Brain microvascular endothelial cell (primary cell): Measurements from ENCODE around the gene GEMIN8.

Source experiments
- DNase-seq: peaks from one replicate; pipeline ENCODE4 v3.0.0-alpha.2; 2020
- H3K27ac ChIP-seq: fragments of 250-450 bp; sonication (Bioruptor Pico); 2 replicates; pipeline ENCODE4 v1.5.1; 2020; ENCODE audit warnings: mild to moderate bottlenecking, moderate library complexity
- H3K27me3 ChIP-seq: fragments of 250-450 bp; sonication (Bioruptor Pico); replicated peaks from 2 replicates; pipeline ENCODE4 v1.5.1; 2020; ENCODE audit warnings: mild to moderate bottlenecking
- H3K36me3 ChIP-seq: fragments of 250-450 bp; sonication (Bioruptor Pico); replicated peaks from 2 replicates; pipeline ENCODE4 v1.5.1; 2020; ENCODE audit warnings: mild to moderate bottlenecking
- H3K4me3 ChIP-seq: 2 replicates; pipeline ENCODE4 v1.5.1; 2011; ENCODE audit warnings: low read depth, mild to moderate bottlenecking, control low read depth, low read length, moderate library complexity
- CTCF ChIP-seq: IDR thresholded peaks from 2 replicates; pipeline ENCODE4 v1.5.1; 2011; ENCODE audit warnings: low read depth, mild to moderate bottlenecking, moderate library complexity, low read length, control low read depth, inconsistent platforms; ENCODE audit errors: missing control alignments
- in situ Hi-C: cut with HindIII; loops from 2 replicates; pipeline ENCODE4 v1.10.0; 2017; ENCODE audit warnings: low sequenced_read_pairs, low pct_ligation_motif_present

Gene GEMIN8

GRCh38 chrX:14064626-14065432, 35.1 kb upstream of the GEMIN8 start:
- in situ Hi-C loops, result no loop called here
- no peak overlapping the region for H3K4me3 ChIP-seq
- no peaks in the 10 kb centered on the region for H3K27me3 ChIP-seq
- H3K36me3 ChIP-seq, result no peaks in the 10 kb centered on the region
- no peak overlapping the region for H3K27ac ChIP-seq
- TF ChIP-seq CTCF, result no peak
- DNase-seq, result peak; percentile 30

GRCh38 chrX:14062524-14062923, 32.8 kb upstream of the GEMIN8 start:
- Histone ChIP-seq H3K4me3 (no peak overlapping the region), H3K36me3 (no peaks in the 10 kb centered on the region), H3K27me3 (no peaks in the 10 kb centered on the region), H3K27ac (no peak overlapping the region)
- TF ChIP-seq CTCF, result no peak
- no peak for DNase-seq
- in situ Hi-C loops, result no loop called here

GRCh38 chrX:14056206-14056605, 26.5 kb upstream of the GEMIN8 start:
- Histone ChIP-seq H3K4me3 (no peak overlapping the region), H3K36me3 (no peaks in the 10 kb centered on the region), H3K27me3 (no peaks in the 10 kb centered on the region), H3K27ac (no peak overlapping the region)
- in situ Hi-C loops, result no loop called here
- TF ChIP-seq CTCF, result no peak
- no peak for DNase-seq

GRCh38 chrX:14051416-14051815, 21.7 kb upstream of the GEMIN8 start:
- Histone ChIP-seq H3K27ac (no peak overlapping the region), H3K4me3 (no peak overlapping the region), H3K36me3 (no peaks in the 10 kb centered on the region), H3K27me3 (no peaks in the 10 kb centered on the region)
- in situ Hi-C loops, result no loop called here
- DNase-seq, result no peak
- no peak for TF ChIP-seq CTCF

GRCh38 chrX:14050709-14051108, 21.0 kb upstream of the GEMIN8 start:
- in situ Hi-C loops, result no loop called here
- H3K27me3 ChIP-seq, result no peaks in the 10 kb centered on the region
- H3K36me3 ChIP-seq, result no peaks in the 10 kb centered on the region
- no peak overlapping the region for H3K27ac ChIP-seq
- H3K4me3 ChIP-seq, result no peak overlapping the region
- no peak for TF ChIP-seq CTCF
- DNase-seq, result no peak

- in situ Hi-C loops, result no loop called here
- no peak for DNase-seq
- no peaks in the 10 kb centered on the region for H3K36me3 ChIP-seq
- H3K4me3 ChIP-seq, result no peak overlapping the region
- no peak overlapping the region for H3K27ac ChIP-seq
- no peak for TF ChIP-seq CTCF
- no peaks in the 10 kb centered on the region for H3K27me3 ChIP-seq
These were observed 13.5 kb upstream of the GEMIN8 start for GRCh38 chrX:14043209-14043608.
